A549 (cell line): ENCODE measurements around the gene EYA2.

Experiments used
- CTCF ChIP-seq: fragments of >200 bp; sonication (Bioruptor Twin); formaldehyde crosslinking; IDR thresholded peaks from 3 replicates; pipeline ENCODE4 v1.5.1; 2016
- EP300 ChIP-seq, 2 experiments: fragments of >200 bp; sonication (Bioruptor Twin); formaldehyde crosslinking; IDR thresholded peaks; 2 replicates in 1 of 2; 3 replicates in 1 of 2; pipeline ENCODE4 v1.6.1; 2016 to 2017

GRCh38 chr20:47152068-47152467 is 257.4 kb downstream of the EYA2 start:
- TF ChIP-seq CTCF: no peak
- TF ChIP-seq EP300 (IDR thresholded peaks at IDR 0.05): no peak
